Non-pigmented ciliary epithelial cell (primary cell): ENCODE results near the gene ATG4A.
A peak's percentile ranks its signal among the peaks of the same experiment; 100 is the strongest.

ENCODE experiments used
- DNase-seq: peaks from one replicate; pipeline ENCODE4 v3.0.0-alpha.2; 2010; ENCODE audit warnings: low read depth

The ATG4A gene

GRCh38 chrX:108168961-108169740 lies 77.6 kb downstream of the ATG4A start:
- no peak for DNase-seq

GRCh38 chrX:108169768-108170167 lies 78.2 kb downstream of the ATG4A start:
- DNase-seq: no peak

GRCh38 chrX:108171671-108172070 lies 80.1 kb downstream of the ATG4A start:
- DNase-seq: no peak

- no peak for DNase-seq
Measured at GRCh38 chrX:108173874-108174273, 82.3 kb downstream of the ATG4A start.

- DNase-seq: no peak
Measured at GRCh38 chrX:108177351-108178142, 86.0 kb downstream of the ATG4A start.

- DNase-seq: no peak
Measured at GRCh38 chrX:108178143-108178498, 86.5 kb downstream of the ATG4A start.

GRCh38 chrX:108186811-108187210 lies 95.2 kb downstream of the ATG4A start:
- DNase-seq: peak; percentile 72

- DNase-seq: no peak
Measured at GRCh38 chrX:108198420-108198819, 106.8 kb downstream of the ATG4A start.

GRCh38 chrX:108199041-108199440 lies 107.5 kb downstream of the ATG4A start:
- DNase-seq: no peak

- DNase-seq: no peak
Measured at GRCh38 chrX:108199691-108200090, 108.1 kb downstream of the ATG4A start.

GRCh38 chrX:108203540-108203939 lies 112.0 kb downstream of the ATG4A start:
- DNase-seq: no peak
